HG02588 (cell line): Measurements from ENCODE around the gene SV2C.

ENCODE experiments used
- ATAC-seq: cut with Tn5 transposase; IDR thresholded peaks from one replicate; pipeline ENCODE4 v1.9.1; 2021; ENCODE audit warnings: mild to moderate bottlenecking, moderate library complexity; ENCODE audit not compliant: unreplicated experiment

Gene SV2C

GRCh38 chr5:76249621-76250020 is 166.4 kb downstream of the SV2C start:
- no peak for ATAC-seq

- no peak for ATAC-seq
Measured at GRCh38 chr5:76250463-76250862, 167.3 kb downstream of the SV2C start.

GRCh38 chr5:76251656-76252055 is 168.5 kb downstream of the SV2C start:
- ATAC-seq = no peak

DNA sequence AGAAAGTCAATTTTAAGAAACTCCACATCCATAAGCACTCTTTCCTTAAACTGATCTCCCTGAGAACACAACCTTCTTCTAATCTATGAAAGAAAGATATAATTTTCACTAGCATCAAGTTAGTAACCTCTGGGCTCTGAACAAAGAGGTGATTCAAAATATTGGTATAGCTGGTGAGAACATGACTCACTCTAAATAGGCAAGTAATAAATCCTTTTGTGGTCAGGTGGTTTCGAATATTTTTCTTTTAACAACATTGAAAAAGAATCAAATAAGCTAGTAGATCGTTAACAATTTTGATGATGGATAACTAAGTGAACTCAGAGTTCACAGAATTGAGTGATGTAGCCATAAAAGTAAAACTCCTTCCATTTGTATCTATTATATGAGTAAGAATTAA is 169.3 kb downstream of the SV2C start:
- no peak for ATAC-seq

DNA sequence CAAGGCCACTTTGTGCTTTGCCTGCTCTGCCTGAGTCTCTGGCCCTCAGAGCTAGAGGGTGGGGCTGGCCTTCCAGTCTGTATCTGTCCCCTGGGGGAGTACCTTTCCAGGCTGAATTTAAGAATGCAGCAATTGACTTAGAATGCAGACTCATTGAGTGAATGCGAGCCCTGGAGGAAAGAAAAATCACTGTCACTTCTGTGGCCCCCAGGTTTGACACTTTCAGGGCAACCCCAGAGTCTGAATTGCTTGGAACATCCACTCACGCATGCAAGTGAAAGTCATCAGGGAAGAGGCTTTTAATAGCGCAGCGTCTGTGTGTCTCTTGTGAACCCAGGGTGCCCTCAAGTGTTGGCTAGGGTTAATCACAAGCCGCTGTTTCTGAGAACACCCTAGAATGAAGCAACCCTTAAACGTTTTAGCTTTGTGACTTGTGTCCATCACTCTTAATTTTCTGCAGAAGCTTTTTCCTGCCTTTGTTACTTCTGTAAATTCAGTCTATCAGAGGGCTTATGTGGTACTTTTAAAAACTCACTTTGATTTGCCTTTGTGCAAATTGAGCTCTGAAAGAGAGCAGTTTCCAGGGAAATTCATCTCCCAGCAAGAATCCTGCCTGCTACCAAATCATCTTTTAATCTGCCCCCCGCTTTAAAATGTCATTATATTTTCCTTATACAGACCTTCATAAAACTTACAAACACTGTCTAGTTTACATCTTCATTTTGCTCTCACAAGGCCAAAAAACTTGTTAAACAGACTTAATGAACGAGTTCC is 173.1 kb downstream of the SV2C start:
- no peak for ATAC-seq

GRCh38 chr5:76257225-76257833 is 174.1 kb downstream of the SV2C start:
- no peak for ATAC-seq

- no peak for ATAC-seq
Measured at GRCh38 chr5:76257897-76258296, 174.7 kb downstream of the SV2C start.

- ATAC-seq = no peak
Measured at GRCh38 chr5:76264681-76265080, 181.5 kb downstream of the SV2C start.

DNA sequence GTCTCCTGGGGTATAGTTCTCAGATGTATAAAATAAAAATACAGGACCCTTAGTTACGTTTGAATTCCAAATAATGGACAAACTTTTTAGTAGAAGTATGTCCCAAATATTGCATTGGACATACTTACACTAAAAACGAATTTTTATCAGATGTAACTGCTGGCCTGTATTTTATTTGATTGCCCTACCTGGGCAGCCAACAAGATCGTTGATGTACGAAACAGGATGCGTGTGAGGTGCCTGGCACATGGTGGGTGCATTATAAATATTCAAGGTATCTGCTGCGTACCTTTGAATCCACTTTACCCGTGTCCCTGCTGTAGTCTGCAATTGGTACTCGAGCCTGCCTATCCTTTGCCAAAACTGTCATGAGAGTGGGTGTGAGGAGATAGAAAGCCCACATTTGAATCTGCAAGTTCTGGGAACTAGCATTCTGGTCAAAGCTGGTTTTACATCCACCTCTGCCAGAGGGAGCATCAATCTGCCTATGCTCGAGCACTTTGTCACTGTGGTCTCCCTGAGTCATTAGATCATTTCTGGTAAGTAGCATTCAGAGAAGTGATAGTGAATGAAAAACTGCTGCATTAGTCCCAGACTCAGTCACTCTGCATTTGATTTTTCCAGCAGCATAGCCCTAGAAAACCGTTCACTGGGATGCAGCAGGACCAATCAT is 186.2 kb downstream of the SV2C start:
- ATAC-seq = no peak

GRCh38 chr5:76269932-76270610 is 186.9 kb downstream of the SV2C start:
- no peak for ATAC-seq

GRCh38 chr5:76271836-76272235 is 188.7 kb downstream of the SV2C start:
- no peak for ATAC-seq

DNA sequence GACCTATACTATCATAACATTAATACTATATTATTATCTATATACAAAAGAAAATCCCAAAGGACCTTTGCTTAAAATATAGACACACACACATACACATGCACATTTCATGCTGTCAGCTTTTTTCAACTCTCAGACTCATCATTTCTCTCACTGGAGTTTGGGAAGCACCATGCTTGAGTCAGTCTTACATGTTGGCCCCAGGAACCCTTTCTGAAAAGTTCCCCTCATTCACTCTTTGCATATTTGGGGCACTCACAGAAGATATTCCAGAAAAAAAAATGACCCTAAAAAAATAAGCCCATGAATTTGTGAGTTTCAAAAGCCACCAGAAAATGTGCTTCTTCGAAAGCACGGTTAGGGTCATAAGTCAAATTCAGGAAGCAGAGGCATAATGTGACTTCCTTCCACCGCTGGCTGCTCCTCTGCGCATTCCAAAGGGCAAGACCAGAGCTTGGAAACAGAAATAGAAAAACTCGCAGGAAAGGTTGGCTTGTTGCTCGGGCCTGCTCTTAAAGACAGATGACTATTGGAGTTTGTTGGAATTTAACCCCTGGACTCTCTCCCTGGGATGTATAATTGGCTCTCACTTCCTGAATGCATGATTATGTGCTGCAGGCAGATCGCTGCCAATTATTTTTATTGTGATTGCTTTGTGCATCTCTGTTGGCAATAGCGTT is 190.2 kb downstream of the SV2C start:
- ATAC-seq = no peak

- no peak for ATAC-seq
Measured at GRCh38 chr5:76274571-76274970, 191.4 kb downstream of the SV2C start.

DNA sequence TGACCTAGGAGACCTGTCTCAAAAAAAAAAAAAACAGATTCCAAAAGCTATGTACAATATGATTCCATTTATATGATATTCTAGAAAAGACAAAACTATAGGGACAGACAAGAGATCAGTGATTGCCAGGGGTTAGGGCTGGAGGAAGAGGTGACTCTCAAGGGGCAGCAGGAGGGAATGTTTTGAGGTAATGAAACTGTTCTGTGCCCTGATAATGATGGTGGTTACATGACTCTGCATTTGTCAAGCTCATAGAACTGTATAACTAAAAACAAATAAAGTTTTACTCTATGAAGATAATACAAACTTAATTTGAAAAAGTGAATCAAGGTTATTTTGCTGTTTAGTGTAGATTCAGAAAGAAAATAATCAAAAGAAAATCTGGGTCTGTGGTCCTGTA is 194.6 kb downstream of the SV2C start:
- no peak for ATAC-seq

DNA sequence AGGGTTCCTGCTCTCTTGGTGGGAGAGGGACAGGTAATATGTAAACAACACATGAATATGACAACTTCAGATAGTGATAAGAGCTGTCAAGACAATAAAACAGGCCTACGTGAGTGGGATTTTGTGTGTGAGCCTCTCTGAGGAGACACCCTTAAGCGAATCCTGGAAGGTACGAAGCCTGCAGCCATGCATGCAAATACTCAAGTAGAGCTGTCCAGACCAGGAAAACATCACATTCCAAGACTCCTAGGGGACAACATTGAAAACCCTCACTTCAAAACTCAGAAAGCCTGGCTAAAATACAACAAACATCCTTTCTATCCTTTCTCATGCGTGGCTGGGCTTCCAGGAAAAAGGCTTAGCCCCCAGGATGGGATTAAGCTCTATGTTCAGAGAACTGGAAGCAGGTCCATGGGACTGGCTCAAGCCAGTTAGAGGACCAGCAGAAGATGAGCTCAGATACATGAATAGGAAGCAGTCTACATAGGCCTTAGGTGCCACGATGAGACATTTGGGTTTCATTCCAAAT is 195.1 kb downstream of the SV2C start:
- ATAC-seq = no peak

GRCh38 chr5:76280494-76280893 is 197.3 kb downstream of the SV2C start:
- no peak for ATAC-seq

- no peak for ATAC-seq
Measured at GRCh38 chr5:76283670-76284069, 200.5 kb downstream of the SV2C start.

DNA sequence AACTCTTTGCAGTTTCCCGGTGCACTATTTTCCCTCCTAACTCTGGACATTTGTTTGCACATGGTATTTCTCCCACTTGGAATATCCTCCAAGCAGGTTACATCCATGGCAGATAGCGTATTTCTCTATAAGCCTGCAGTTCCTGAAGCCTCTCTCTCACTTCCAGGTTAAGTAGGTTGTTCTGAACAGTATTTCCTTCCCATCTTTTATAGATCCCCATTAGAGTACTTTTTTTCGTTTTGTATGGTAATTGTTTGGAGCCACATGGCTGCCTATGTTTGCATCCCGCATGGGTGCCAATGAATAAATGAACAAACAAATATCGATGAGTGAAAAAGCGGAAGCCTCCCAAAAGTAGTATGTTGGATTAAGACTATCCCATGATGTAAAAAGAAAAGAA is 206.5 kb downstream of the SV2C start:
- no peak for ATAC-seq

DNA sequence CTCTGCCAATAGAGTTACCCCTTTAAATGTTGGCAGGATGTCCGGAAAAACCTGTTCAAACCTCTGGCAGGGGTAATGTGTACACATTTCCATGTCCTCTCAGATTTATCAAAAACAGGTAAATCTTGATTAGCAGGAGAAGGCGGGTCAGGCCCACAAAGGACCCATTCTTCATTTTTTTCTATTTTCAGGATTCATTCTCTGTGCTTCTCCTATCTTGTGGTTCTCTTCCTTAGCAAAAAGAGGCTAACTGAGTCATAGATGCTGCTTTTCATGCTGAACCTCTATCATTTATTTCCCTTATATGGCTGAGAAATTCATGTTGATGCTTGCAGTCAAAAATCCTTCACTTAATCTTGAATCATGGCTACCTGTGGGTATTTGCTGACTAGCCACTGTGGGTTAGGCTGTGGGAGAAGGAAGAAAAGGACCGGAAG is 207.2 kb downstream of the SV2C start:
- ATAC-seq = no peak

DNA sequence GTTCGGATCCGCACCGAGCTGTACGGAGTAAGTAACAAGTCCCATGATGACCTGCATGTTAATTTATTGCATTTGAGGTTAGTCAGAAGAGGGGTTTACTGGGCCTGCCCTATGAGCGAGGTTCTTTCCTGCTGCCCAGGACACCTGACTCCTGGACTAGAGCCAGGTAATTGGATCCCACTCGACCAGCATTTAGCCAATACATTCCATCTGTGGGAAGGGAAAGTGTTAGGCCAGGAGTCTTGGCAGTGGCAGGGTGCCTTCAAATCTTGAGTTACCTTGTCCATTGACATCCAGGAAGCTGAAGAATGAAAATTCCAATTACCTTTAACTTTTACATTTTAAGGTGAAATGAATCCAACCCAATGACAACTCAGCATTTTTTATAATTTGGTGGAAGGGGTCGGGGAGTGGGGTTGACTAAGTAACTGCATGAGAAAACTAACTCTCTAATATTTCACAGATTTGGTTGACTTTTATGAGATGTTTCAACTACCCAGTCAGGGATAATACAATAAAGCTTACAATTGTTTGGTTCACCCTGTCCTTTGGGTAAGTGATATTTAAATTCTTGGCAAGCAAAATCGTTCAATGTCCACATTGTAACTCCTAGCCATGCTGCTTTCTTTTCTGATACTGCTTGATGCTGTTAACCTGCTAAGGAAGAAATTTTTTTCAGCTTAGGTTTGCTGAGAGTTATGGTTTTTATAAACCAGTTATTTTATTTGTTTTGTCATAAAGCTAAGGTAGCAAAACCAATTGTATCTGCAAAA is 208.3 kb downstream of the SV2C start:
- ATAC-seq = no peak
